PC-3 (cell line): Measurements from ENCODE around the gene DIAPH2. TPM values are rescaled to one million over a fixed set of nuclear protein-coding genes. Genes with fewer than 3 reads are reported as not detected.

Source experiments
- ATAC-seq: fragments of 200-7000 bp; cut with Tn5 transposase; 2 replicates; pipeline ENCODE4 v1.9.1; 2020; ENCODE audit warnings: mild to moderate bottlenecking, moderate library complexity
- BruUV-seq: library from RNA; stranded (reverse); fragments of 400-500 nt; replicated peaks from 2 replicates; lab custom pipeline; 2021; lab: Mats Ljungman, UMichigan
- CTCF ChIA-PET: fragments of 300-600 bp; sonication (Branson Sonifier 250); formaldehyde crosslinking; loops from one replicate; lab custom pipeline; 2022; ENCODE audit warnings: antibody characterized with exemption; lab: Charles Lee
- POLR2A ChIA-PET: fragments of 300-600 bp; sonication (Branson Sonifier 250); formaldehyde crosslinking; loops from one replicate; lab custom pipeline; 2022; ENCODE audit warnings: antibody characterized with exemption; ENCODE audit not compliant: unreplicated experiment; lab: Charles Lee
- DNase-seq: peaks from one replicate; pipeline ENCODE4 v3.0.0-alpha.2; 2015
- H2AFZ ChIP-seq: fragments of 300-600 bp; sonication (generic); 2 replicates; pipeline ENCODE4 v1.6.0; 2016; ENCODE audit warnings: antibody characterized with exemption, low read length
- H3F3A ChIP-seq: fragments of 300-600 bp; sonication (generic); one replicate; pipeline ENCODE4 v1.6.0; 2017; ENCODE audit warnings: antibody characterized with exemption, low read length, control low read depth, mild to moderate bottlenecking; ENCODE audit not compliant: unreplicated experiment
- H3K27ac ChIP-seq: fragments of 300-600 bp; sonication (generic); 2 replicates; pipeline ENCODE4 v1.5.1; 2016; ENCODE audit warnings: mild to moderate bottlenecking, low read length
- H3K27me3 ChIP-seq: fragments of 300-600 bp; sonication (generic); 2 replicates; pipeline ENCODE4 v1.6.1; 2016; ENCODE audit warnings: low read length, mixed read lengths
- H3K36me3 ChIP-seq: fragments of 300-600 bp; sonication (generic); 2 replicates; pipeline ENCODE4 v1.6.1; 2016; ENCODE audit warnings: low read depth, mixed run types, low read length, mixed read lengths
- H3K4me1 ChIP-seq: fragments of 300-600 bp; sonication (generic); 2 replicates; pipeline ENCODE4 v1.5.1; 2016; ENCODE audit warnings: low read length; ENCODE audit not compliant: insufficient read depth
- H3K4me2 ChIP-seq: fragments of 300-600 bp; sonication (generic); 2 replicates; pipeline ENCODE4 v1.6.0; 2016; ENCODE audit warnings: low read length
- H3K4me3 ChIP-seq: fragments of 300-600 bp; sonication (generic); 2 replicates; pipeline ENCODE4 v1.5.1; 2016; ENCODE audit warnings: mild to moderate bottlenecking, low read length, mixed read lengths
- H3K79me2 ChIP-seq: fragments of 300-600 bp; sonication (generic); 2 replicates; pipeline ENCODE4 v1.6.1; 2017; ENCODE audit warnings: low read length, mixed read lengths
- H3K9ac ChIP-seq: fragments of 300-600 bp; sonication (generic); 2 replicates; pipeline ENCODE4 v1.6.0; 2016; ENCODE audit warnings: mild to moderate bottlenecking, low read length
- H3K9me2 ChIP-seq: fragments of 300-600 bp; sonication (generic); replicated peaks from 2 replicates; pipeline ENCODE4 v1.6.1; 2016; ENCODE audit warnings: mixed run types, low read length, mixed read lengths
- H3K9me3 ChIP-seq: fragments of 300-600 bp; sonication (generic); 2 replicates; pipeline ENCODE4 v1.6.1; 2016; ENCODE audit warnings: low read length, mixed read lengths
- H4K20me1 ChIP-seq: fragments of 300-600 bp; sonication (generic); 2 replicates; pipeline ENCODE4 v1.6.1; 2016; ENCODE audit warnings: low read length, mixed read lengths
- EZH2 ChIP-seq: fragments of 300-600 bp; sonication (generic); IDR thresholded peaks from one replicate; pipeline ENCODE4 v1.6.1; 2017; ENCODE audit warnings: antibody characterized with exemption, mild to moderate bottlenecking, low read length; ENCODE audit not compliant: unreplicated experiment
- EZH2phosphoT487 ChIP-seq: fragments of 300-600 bp; sonication (generic); IDR thresholded peaks from 2 replicates; pipeline ENCODE4 v1.6.1; 2018; ENCODE audit warnings: mild to moderate bottlenecking, antibody characterized with exemption, low read length, borderline replicate concordance
- intact Hi-C: fragments of 100-400 bp; cut with micrococcal nuclease; formaldehyde crosslinking; loops from 2 replicates; pipeline ENCODE4 v1.9.0; 2023
- total RNA-seq: library from RNA; depleted of rRNA; stranded (reverse); fragments of >200 nt; gene quantifications from 2 replicates; pipeline ENCODE4 v1.2.3, GENCODE V29; 2014
- TF ChIP-seq, protein P1 (sequence below): fragments of 300-600 bp; sonication (generic); conservative IDR thresholded peaks from 2 replicates; pipeline ENCODE4 v1.5.1; 2017; ENCODE audit warnings: antibody characterized with exemption, low read depth, mild to moderate bottlenecking, low read length

The DIAPH2 gene
- total RNA-seq, 1 experiment from 2014 or later, result 15.1 TPM

DNA sequence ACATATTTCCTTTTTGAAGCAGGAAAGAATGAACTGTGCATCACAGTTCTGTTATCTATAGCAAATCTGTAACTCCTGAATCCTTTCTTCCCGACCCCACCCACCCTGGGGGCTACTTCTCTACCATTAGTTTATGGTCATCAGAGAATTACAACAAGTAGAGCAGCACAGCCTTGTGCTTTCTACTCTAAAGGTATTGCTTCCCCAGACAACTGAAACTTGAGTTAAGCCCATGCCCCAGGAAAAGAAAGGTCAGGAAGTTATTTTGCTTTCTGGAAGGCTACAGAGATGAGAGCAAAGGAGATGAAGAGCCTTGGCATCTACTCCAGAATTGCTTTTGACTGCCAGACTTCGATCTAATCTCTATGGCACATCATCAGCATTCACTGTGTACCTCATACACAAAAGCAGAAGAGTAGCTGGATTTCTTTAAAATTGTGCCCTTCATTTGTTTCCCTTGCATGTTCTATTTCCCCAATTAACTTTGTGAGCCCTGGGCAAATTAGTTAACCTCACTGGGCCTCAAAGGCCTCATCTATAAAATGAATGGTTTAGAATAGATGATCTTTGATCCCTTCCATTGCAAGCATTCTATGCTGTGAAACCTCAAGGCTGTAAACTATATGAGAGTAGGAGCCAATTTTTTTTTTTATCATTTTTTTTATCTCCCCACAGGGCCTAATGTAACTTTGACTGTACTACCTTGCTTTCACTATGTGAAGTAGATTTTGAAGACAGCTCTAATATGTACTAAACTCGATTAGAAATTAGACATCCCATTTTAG lies 794.7 kb downstream of the DIAPH2 start:
- Histone ChIP-seq H3K36me3 (no peaks in the 10 kb centered on the region), H3K27ac (no peak overlapping the region), H4K20me1 (no peaks in the 10 kb centered on the region), H3K9me3 (no peaks in the 10 kb centered on the region), H3K4me2 (no peak overlapping the region), H3K79me2 (no peaks in the 10 kb centered on the region), H3K27me3 (no peaks in the 10 kb centered on the region), H2AFZ (no peak overlapping the region), H3F3A (no peaks in the 10 kb centered on the region), H3K9ac (no peak overlapping the region), H3K4me1 (no peaks in the 10 kb centered on the region), H3K9me2 (no peaks in the 10 kb centered on the region), H3K4me3 (no peak overlapping the region)
- DNase-seq (no peak), ATAC-seq (no peak)
- CTCF ChIA-PET, result no interaction called here
- intact Hi-C loops, result no loop called here
- TF ChIP-seq, protein P1, sequence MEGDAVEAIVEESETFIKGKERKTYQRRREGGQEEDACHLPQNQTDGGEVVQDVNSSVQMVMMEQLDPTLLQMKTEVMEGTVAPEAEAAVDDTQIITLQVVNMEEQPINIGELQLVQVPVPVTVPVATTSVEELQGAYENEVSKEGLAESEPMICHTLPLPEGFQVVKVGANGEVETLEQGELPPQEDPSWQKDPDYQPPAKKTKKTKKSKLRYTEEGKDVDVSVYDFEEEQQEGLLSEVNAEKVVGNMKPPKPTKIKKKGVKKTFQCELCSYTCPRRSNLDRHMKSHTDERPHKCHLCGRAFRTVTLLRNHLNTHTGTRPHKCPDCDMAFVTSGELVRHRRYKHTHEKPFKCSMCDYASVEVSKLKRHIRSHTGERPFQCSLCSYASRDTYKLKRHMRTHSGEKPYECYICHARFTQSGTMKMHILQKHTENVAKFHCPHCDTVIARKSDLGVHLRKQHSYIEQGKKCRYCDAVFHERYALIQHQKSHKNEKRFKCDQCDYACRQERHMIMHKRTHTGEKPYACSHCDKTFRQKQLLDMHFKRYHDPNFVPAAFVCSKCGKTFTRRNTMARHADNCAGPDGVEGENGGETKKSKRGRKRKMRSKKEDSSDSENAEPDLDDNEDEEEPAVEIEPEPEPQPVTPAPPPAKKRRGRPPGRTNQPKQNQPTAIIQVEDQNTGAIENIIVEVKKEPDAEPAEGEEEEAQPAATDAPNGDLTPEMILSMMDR, result no peak
- TF ChIP-seq EZH2, result no peak
- no peak for TF ChIP-seq EZH2phosphoT487
- BruUV-seq, result no TSS peak
- POLR2A ChIA-PET, result no interaction called here

GRCh38 chrX:97481228-97481627 lies 796.6 kb downstream of the DIAPH2 start:
- Histone ChIP-seq H3K27me3 (no peaks in the 10 kb centered on the region), H3K4me2 (no peak overlapping the region), H3K36me3 (no peaks in the 10 kb centered on the region), H3K9me3 (no peaks in the 10 kb centered on the region), H3K9me2 (no peaks in the 10 kb centered on the region), H3K4me1 (no peaks in the 10 kb centered on the region), H4K20me1 (no peaks in the 10 kb centered on the region), H3K9ac (no peak overlapping the region), H3F3A (no peaks in the 10 kb centered on the region), H2AFZ (no peak overlapping the region), H3K79me2 (no peaks in the 10 kb centered on the region), H3K27ac (no peak overlapping the region), H3K4me3 (no peak overlapping the region)
- intact Hi-C loops, result no loop called here
- ChIA-PET CTCF (no interaction called here), POLR2A (no interaction called here)
- no peak for DNase-seq
- TF ChIP-seq, protein P1, result no peak
- TF ChIP-seq EZH2phosphoT487, result no peak
- no peak for TF ChIP-seq EZH2
- ATAC-seq, result no peak
- no TSS peak for BruUV-seq

GRCh38 chrX:97482666-97483300 lies 798.1 kb downstream of the DIAPH2 start:
- Histone ChIP-seq H3F3A (no peaks in the 10 kb centered on the region), H3K4me2 (no peak overlapping the region), H3K4me3 (no peak overlapping the region), H3K9ac (no peak overlapping the region), H3K27ac (no peak overlapping the region), H3K27me3 (no peaks in the 10 kb centered on the region), H3K4me1 (no peaks in the 10 kb centered on the region), H2AFZ (no peak overlapping the region), H3K9me3 (no peaks in the 10 kb centered on the region), H3K9me2 (no peaks in the 10 kb centered on the region), H3K79me2 (no peaks in the 10 kb centered on the region), H4K20me1 (no peaks in the 10 kb centered on the region), H3K36me3 (no peaks in the 10 kb centered on the region)
- no peak for TF ChIP-seq EZH2phosphoT487
- TF ChIP-seq, protein P1, result no peak
- no peak for TF ChIP-seq EZH2
- no TSS peak for BruUV-seq
- POLR2A ChIA-PET, result no interaction called here
- ATAC-seq, result no peak
- DNase-seq, result no peak
- CTCF ChIA-PET, result no interaction called here
- intact Hi-C loops, result no loop called here
